DND-41 (cell line): ENCODE data around the gene HSPA12B.

Experiments used
- CTCF ChIP-seq: IDR thresholded peaks from 2 replicates; pipeline ENCODE4 v1.5.1; 2012; ENCODE audit warnings: borderline replicate concordance, low read length, moderate library complexity, mild to moderate bottlenecking; ENCODE audit not compliant: poor library complexity, severe bottlenecking; ENCODE audit errors: extremely low read depth
- EZH2 ChIP-seq: IDR thresholded peaks from 3 replicates; pipeline ENCODE4 v1.6.1; 2012; ENCODE audit warnings: borderline replicate concordance, low read depth, mild to moderate bottlenecking, moderate library complexity, low read length, inconsistent platforms; ENCODE audit not compliant: severe bottlenecking

GRCh38 chr20:3759884-3760283, 27.4 kb downstream of the HSPA12B start:
- TF ChIP-seq CTCF: no peak
- no peak for TF ChIP-seq EZH2
